Common myeloid progenitor, CD34-positive (primary cell): Measurements from ENCODE around the gene MACROD2.
"Not testable (repeated sequence)": the region's sequence is repeated elsewhere in the genome, so short reads cannot be mapped to it uniquely, and the experiment has no call there.

Experiments
- CTCF ChIA-PET: fragments of 350-600 bp; sonication (Branson Sonifier 250); formaldehyde crosslinking; loops from one replicate; lab custom pipeline; 2021; ENCODE audit warnings: antibody characterized with exemption; lab: Charles Lee
- POLR2A ChIA-PET: fragments of 350-600 bp; sonication (Branson Sonifier 250); formaldehyde crosslinking; loops from one replicate; lab custom pipeline; 2021; ENCODE audit warnings: antibody characterized with exemption; lab: Charles Lee
- DNase-seq, 3 donors: peaks; one replicate each; pipeline versions ENCODE4 v3.0.0 to v3.0.0-alpha.2; 2013
- H3K27ac ChIP-seq, 2 experiments: 1 replicate in 1 of 2; 2 replicates in 1 of 2; pipeline ENCODE4 v1.7.0; 2013; ENCODE audit warnings: inconsistent platforms in 2 of 2, low read length in 2 of 2, mild to moderate bottlenecking in 2 of 2, low read depth in 1 of 2, moderate library complexity in 1 of 2; ENCODE audit not compliant: severe bottlenecking in 2 of 2, insufficient read depth in 1 of 2, poor library complexity in 1 of 2
- H3K27me3 ChIP-seq, 5 experiments: replicated peaks in 2 of 5; 1 replicate in 3 of 5; 2 replicates in 2 of 5; pipeline versions ENCODE4 v1.6.1 to v1.7.0; 2013; ENCODE audit warnings: low read length in 4 of 5, mild to moderate bottlenecking in 2 of 5, moderate library complexity in 2 of 5, inconsistent platforms in 1 of 5; ENCODE audit not compliant: insufficient read depth in 5 of 5, control insufficient read depth in 4 of 5
- H3K36me3 ChIP-seq, 4 experiments: 1 replicate in 2 of 4; 2 replicates in 2 of 4; pipeline versions ENCODE4 v1.6.1 to v1.7.0; 2013; ENCODE audit warnings: low read length in 3 of 4, control low read depth in 1 of 4, mild to moderate bottlenecking in 1 of 4; ENCODE audit not compliant: control insufficient read depth in 4 of 4, insufficient read depth in 4 of 4
- H3K4me1 ChIP-seq, 4 experiments: 1 replicate in 3 of 4; 2 replicates in 1 of 4; pipeline versions ENCODE4 v1.6.1 to v1.7.1; 2013; ENCODE audit warnings: low read length in 3 of 4, mild to moderate bottlenecking in 3 of 4, control low read depth in 1 of 4, inconsistent platforms in 1 of 4, moderate library complexity in 1 of 4; ENCODE audit not compliant: control insufficient read depth in 4 of 4, insufficient read depth in 4 of 4; ENCODE audit errors: control extremely low read depth in 1 of 4
- H3K4me3 ChIP-seq, 7 experiments: 1 replicate in 4 of 7; 2 replicates in 3 of 7; pipeline versions ENCODE4 v1.5.1 to v1.7.0; 2013; ENCODE audit warnings: mild to moderate bottlenecking in 7 of 7, low read length in 6 of 7, moderate library complexity in 6 of 7, inconsistent platforms in 2 of 7, low read depth in 2 of 7, control low read depth in 1 of 7; ENCODE audit not compliant: insufficient read depth in 4 of 7, control insufficient read depth in 1 of 7; ENCODE audit errors: extremely low read depth in 1 of 7
- H3K9me3 ChIP-seq, 5 experiments: 1 replicate in 4 of 5; 2 replicates in 1 of 5; pipeline versions ENCODE4 v1.6.1 to v1.7.1; 2013; ENCODE audit warnings: low read length in 4 of 5, mild to moderate bottlenecking in 2 of 5, inconsistent platforms in 1 of 5, low read depth in 1 of 5, moderate library complexity in 1 of 5; ENCODE audit not compliant: control insufficient read depth in 4 of 5, insufficient read depth in 2 of 5; ENCODE audit errors: control extremely low read depth in 1 of 5
- WGBS: methylation state at CpG from one replicate; pipeline ENCODE4 v1.1.5; 2013; ENCODE audit not compliant: insufficient coverage; 5-methylcytosine and 5-hydroxymethylcytosine counted together

The MACROD2 gene

DNA sequence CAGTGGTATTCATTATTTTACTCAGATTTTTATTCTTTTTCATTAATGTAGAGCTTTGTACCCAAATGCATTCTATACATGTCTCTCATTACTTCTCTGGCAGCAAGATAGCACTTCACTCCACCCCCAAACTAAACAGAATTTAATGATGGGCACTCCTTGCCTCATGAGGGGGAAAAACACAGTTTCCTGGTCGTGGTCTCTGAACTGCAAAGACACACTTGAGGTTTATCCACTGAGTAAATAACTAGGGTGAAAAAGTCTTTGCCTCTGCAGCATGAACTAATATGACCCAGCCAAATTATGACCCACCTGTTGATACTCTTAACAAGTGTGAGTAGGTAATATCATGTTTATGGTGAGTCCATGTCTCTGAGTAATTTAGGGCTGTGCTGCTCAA, 1127.3 kb downstream of the MACROD2 start:
- Histone ChIP-seq H3K27me3 (no peaks in the 10 kb centered on the region), H3K4me1 (no peaks in the 10 kb centered on the region), H3K9me3 (no peaks in the 10 kb centered on the region), H3K4me3 (no peak overlapping the region), H3K27ac (no peak overlapping the region), H3K36me3 (no peaks in the 10 kb centered on the region)
- ChIA-PET POLR2A (no interaction called here), CTCF (no interaction called here)
- DNase-seq = no peak
- no CpG with 5 or more reads among the region's 1 CpG for WGBS

GRCh38 chr20:15131176-15131575, 1135.9 kb downstream of the MACROD2 start:
- no peaks in the 10 kb centered on the region for H3K27me3 ChIP-seq
- ChIA-PET POLR2A (no interaction called here), CTCF (no interaction called here)
- no peak overlapping the region for H3K27ac ChIP-seq
- no peaks in the 10 kb centered on the region for H3K36me3 ChIP-seq
- no peak for DNase-seq
- WGBS = no CpG with 5 or more reads among the region's 2 CpGs
- H3K4me1 ChIP-seq = no peaks in the 10 kb centered on the region
- no peaks in the 10 kb centered on the region for H3K9me3 ChIP-seq
- no peak overlapping the region for H3K4me3 ChIP-seq

DNA sequence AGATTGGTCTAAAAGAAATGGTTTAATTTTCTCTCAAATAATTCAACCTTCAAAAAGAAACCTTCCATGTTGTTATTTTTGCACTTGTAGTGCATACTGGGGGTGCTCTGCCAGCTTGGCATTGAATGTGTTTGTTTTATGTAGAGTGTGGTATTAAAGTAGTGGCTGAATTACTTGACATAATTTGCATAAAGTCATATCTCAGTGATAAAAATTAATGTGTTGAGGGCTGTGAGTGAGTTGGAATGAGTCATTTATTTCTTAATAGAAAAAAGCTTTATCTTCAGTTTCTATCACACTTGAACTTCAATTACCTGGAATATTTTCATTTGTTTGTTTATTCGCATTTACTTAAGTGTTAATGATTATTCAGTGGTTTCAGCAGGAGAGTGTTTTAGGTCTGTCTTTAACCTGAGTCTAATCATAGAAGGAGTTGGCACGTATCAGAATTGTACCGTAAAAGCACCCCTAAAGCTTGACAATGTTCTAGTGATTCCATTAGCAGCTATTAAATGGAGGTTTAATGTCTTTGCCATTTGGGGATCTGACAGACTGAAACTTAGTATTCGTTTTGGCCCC, 1143.3 kb downstream of the MACROD2 start:
- POLR2A ChIA-PET = no interaction called here
- H3K27me3 ChIP-seq = no peaks in the 10 kb centered on the region
- 100% methylated on average over 1 of the region's 4 CpGs for whole genome bisulfite sequencing
- no peaks in the 10 kb centered on the region for H3K36me3 ChIP-seq
- no peak overlapping the region for H3K4me3 ChIP-seq
- no peak for DNase-seq
- H3K4me1 ChIP-seq = peaks cover 0 to 3% (median 0%) of the 10 kb centered on the region in 4 experiments
- CTCF ChIA-PET = no interaction called here
- no peak overlapping the region for H3K27ac ChIP-seq
- H3K9me3 ChIP-seq = no peaks in the 10 kb centered on the region

DNA sequence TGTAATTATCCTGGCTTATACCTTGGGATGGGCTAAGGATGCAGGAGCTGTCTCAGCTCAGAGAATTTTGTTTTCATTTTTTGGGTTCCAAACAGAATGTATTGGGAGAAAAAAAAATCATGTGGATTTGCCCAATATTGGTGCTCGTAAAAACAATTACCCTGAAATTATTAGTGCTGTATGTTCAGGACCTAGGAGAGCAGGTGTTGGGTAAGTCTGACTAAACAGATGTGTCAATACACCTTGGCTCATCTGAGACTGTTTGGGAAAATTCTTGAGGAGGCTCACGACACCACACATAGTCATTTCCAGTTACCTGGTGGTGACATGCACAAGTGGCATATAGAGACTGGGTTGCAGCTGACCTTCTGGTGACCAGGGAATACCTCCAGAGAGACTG, 1144.2 kb downstream of the MACROD2 start:
- no peaks in the 10 kb centered on the region for H3K9me3 ChIP-seq
- no peak for DNase-seq
- no peaks in the 10 kb centered on the region for H3K27me3 ChIP-seq
- H3K4me3 ChIP-seq = no peak overlapping the region
- H3K4me1 ChIP-seq = peaks cover 0 to 5% (median under 1%) of the 10 kb centered on the region in 4 experiments
- H3K36me3 ChIP-seq = no peaks in the 10 kb centered on the region
- POLR2A ChIA-PET = no interaction called here
- CTCF ChIA-PET = no interaction called here
- WGBS = 100% methylated on average over 2 of the region's 2 CpGs
- no peak overlapping the region for H3K27ac ChIP-seq

- H3K9me3 ChIP-seq = no peaks in the 10 kb centered on the region
- CTCF ChIA-PET = no interaction called here
Measured at GRCh38 chr20:15140286-15140685, 1145.0 kb downstream of the MACROD2 start.

DNA sequence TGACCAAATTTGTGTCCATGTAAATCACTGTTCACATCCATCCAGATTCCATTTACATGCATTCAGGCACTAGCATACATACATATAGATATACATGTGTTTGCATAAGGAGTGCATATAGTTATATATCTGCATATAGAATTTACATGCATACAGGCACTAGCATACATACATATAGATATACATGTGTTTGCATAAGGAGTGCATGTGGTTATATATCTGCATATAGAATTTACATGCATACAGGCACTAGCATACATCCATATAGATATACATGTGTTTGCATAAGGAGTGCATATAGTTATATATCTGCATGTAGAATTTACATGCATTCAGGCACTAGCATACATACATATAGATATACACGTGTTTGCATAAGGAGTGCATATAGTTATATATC, 1145.6 kb downstream of the MACROD2 start:
- H3K4me1 ChIP-seq, H3K27ac ChIP-seq, DNase-seq, H3K9me3 ChIP-seq, H3K36me3 ChIP-seq, H3K27me3 ChIP-seq, CTCF ChIA-PET, H3K4me3 ChIP-seq: not testable (repeated sequence)
- POLR2A ChIA-PET = interaction anchor here (0.7 kb wide), 1 partner anchor 699 kb away, joined by 3 read pairs; no protein-coding TSS in a partner anchor
- no CpG with 5 or more reads among the region's 1 CpG for WGBS

More at GRCh38 chr20:15140286-15140685, 1145.0 kb downstream of the MACROD2 start:
- no peaks in the 10 kb centered on the region for H3K27me3 ChIP-seq
- DNase-seq = no peak
- POLR2A ChIA-PET = no interaction called here
- WGBS = no CpG with 5 or more reads among the region's 2 CpGs
- H3K4me1 ChIP-seq = peaks cover 0 to 7% (median 3%) of the 10 kb centered on the region in 4 experiments
- no peak overlapping the region for H3K27ac ChIP-seq
- H3K36me3 ChIP-seq = no peaks in the 10 kb centered on the region
- no peak overlapping the region for H3K4me3 ChIP-seq

GRCh38 chr20:15141861-15142260, 1146.5 kb downstream of the MACROD2 start:
- POLR2A ChIA-PET = no interaction called here
- DNase-seq = no peak
- H3K36me3 ChIP-seq = no peaks in the 10 kb centered on the region
- CTCF ChIA-PET = no interaction called here
- WGBS = 88% methylated on average over 4 of the region's 4 CpGs
- peaks cover 0 to 7% (median 3%) of the 10 kb centered on the region in 4 experiments for H3K4me1 ChIP-seq
- H3K27me3 ChIP-seq = no peaks in the 10 kb centered on the region
- no peak overlapping the region for H3K4me3 ChIP-seq
- no peak overlapping the region for H3K27ac ChIP-seq
- H3K9me3 ChIP-seq = no peaks in the 10 kb centered on the region
